WTC11 (cell line): Measurements from ENCODE around the gene PITPNM3. TPM values are rescaled to one million over a fixed set of nuclear protein-coding genes. Genes with fewer than 3 reads are reported as not detected.

ENCODE experiments used
- ATAC-seq: fragments of 200-7000 bp; cut with Tn5 transposase; 2 replicates; pipeline ENCODE4 v1.10.0; 2021; ENCODE audit warnings: mild to moderate bottlenecking, moderate library complexity
- CTCF ChIA-PET: fragments of 300-600 bp; sonication (Branson Sonifier 250); formaldehyde crosslinking; loops from one replicate; lab custom pipeline; 2021; ENCODE audit warnings: antibody characterized with exemption; lab: Charles Lee
- POLR2A ChIA-PET: fragments of 350-600 bp; sonication (Branson Sonifier 250); formaldehyde crosslinking; loops from one replicate; lab custom pipeline; 2021; ENCODE audit warnings: antibody characterized with exemption; lab: Charles Lee
- DNase-seq: peaks from one replicate; pipeline ENCODE4 v3.0.0; 2021; ENCODE audit warnings: low spot score
- H3K27ac Mint-ChIP-seq: 2 replicates; pipeline ENCODE4 v1.8.0; 2021; ENCODE audit warnings: mixed read lengths
- H3K27me3 Mint-ChIP-seq: 2 replicates; pipeline ENCODE4 v1.8.0; 2021; ENCODE audit warnings: low read depth, mild to moderate bottlenecking, moderate library complexity, mixed read lengths
- H3K36me3 Mint-ChIP-seq: 2 replicates; pipeline ENCODE4 v1.8.0; 2021; ENCODE audit warnings: mixed read lengths
- H3K4me1 Mint-ChIP-seq: 2 replicates; pipeline ENCODE4 v1.8.0; 2022; ENCODE audit warnings: mixed read lengths
- H3K4me3 Mint-ChIP-seq: 2 replicates; pipeline ENCODE4 v1.8.0; 2021; ENCODE audit warnings: mild to moderate bottlenecking, moderate library complexity, mixed read lengths
- H3K9me3 Mint-ChIP-seq: 2 replicates; pipeline ENCODE4 v1.8.0; 2021; ENCODE audit warnings: mixed read lengths
- AFF4 ChIP-seq: sonication (generic); formaldehyde crosslinking; IDR thresholded peaks from 2 replicates; pipeline ENCODE4 v1.8.1; 2023; ENCODE audit warnings: mild to moderate bottlenecking, missing genetic modification reagents, borderline replicate concordance
- ATF3 ChIP-seq: sonication (generic); formaldehyde crosslinking; conservative IDR thresholded peaks from 2 replicates; pipeline ENCODE4 v1.8.1; 2022; ENCODE audit warnings: mild to moderate bottlenecking, missing genetic modification reagents
- CDX4 ChIP-seq: fragments of 250-450 bp; sonication (Bioruptor Pico); IDR thresholded peaks from 2 replicates; pipeline ENCODE4 v1.9.0; 2021; ENCODE audit warnings: moderate library complexity, mild to moderate bottlenecking, inconsistent platforms, borderline replicate concordance
- GABPB1 ChIP-seq: sonication (generic); formaldehyde crosslinking; IDR thresholded peaks from 2 replicates; pipeline ENCODE4 v1.8.1; 2023; ENCODE audit warnings: mild to moderate bottlenecking, missing genetic modification reagents
- GRHL2 ChIP-seq: fragments of 250-450 bp; sonication (Bioruptor Pico); IDR thresholded peaks from 2 replicates; pipeline ENCODE4 v1.8.0; 2022; ENCODE audit warnings: mild to moderate bottlenecking, moderate library complexity; ENCODE audit not compliant: insufficient replicate concordance, severe bottlenecking
- IRF1 ChIP-seq: sonication (generic); formaldehyde crosslinking; IDR thresholded peaks from 2 replicates; pipeline ENCODE4 v1.8.0; 2023; ENCODE audit warnings: missing genetic modification reagents
- IRF2 ChIP-seq: sonication (generic); formaldehyde crosslinking; IDR thresholded peaks from 2 replicates; pipeline ENCODE4 v1.8.0; 2022; ENCODE audit warnings: low read depth, missing genetic modification reagents, borderline replicate concordance
- NR1H2 ChIP-seq: sonication (generic); formaldehyde crosslinking; IDR thresholded peaks from 2 replicates; pipeline ENCODE4 v1.9.0; 2021; ENCODE audit warnings: mild to moderate bottlenecking, moderate library complexity, missing genetic modification reagents
- NR3C1 ChIP-seq: sonication (generic); formaldehyde crosslinking; conservative IDR thresholded peaks from 2 replicates; pipeline ENCODE4 v1.8.1; 2023; ENCODE audit warnings: low read depth, mild to moderate bottlenecking, missing genetic modification reagents
- RELA ChIP-seq: sonication (generic); formaldehyde crosslinking; IDR thresholded peaks from 2 replicates; pipeline ENCODE4 v1.8.1; 2022; ENCODE audit warnings: missing genetic modification reagents, mild to moderate bottlenecking, borderline replicate concordance
- RORB ChIP-seq: fragments of 250-450 bp; sonication (Bioruptor Pico); IDR thresholded peaks from 2 replicates; pipeline ENCODE4 v1.9.0; 2021; ENCODE audit warnings: mild to moderate bottlenecking
- TEAD1 ChIP-seq: sonication (generic); formaldehyde crosslinking; IDR thresholded peaks from 2 replicates; pipeline ENCODE4 v1.8.0; 2022; ENCODE audit warnings: mild to moderate bottlenecking, missing genetic modification reagents
- USF2 ChIP-seq: sonication (generic); formaldehyde crosslinking; IDR thresholded peaks from 2 replicates; pipeline ENCODE4 v1.8.1; 2023; ENCODE audit warnings: mild to moderate bottlenecking, missing genetic modification reagents, moderate library complexity
- ZNF263 ChIP-seq: sonication (generic); formaldehyde crosslinking; IDR thresholded peaks from 2 replicates; pipeline ENCODE4 v1.8.1; 2022; ENCODE audit warnings: low read depth, mild to moderate bottlenecking, moderate library complexity, missing genetic modification reagents
- ZNF281 ChIP-seq: sonication (generic); formaldehyde crosslinking; IDR thresholded peaks from 2 replicates; pipeline ENCODE4 v1.8.0; 2023; ENCODE audit warnings: mild to moderate bottlenecking, missing genetic modification reagents
- ZNF423 ChIP-seq: fragments of 250-450 bp; sonication (Bioruptor Pico); IDR thresholded peaks from 2 replicates; pipeline ENCODE4 v2.1.2; 2022; ENCODE audit warnings: mild to moderate bottlenecking, moderate library complexity
- ZNF671 ChIP-seq: fragments of 250-450 bp; sonication (Bioruptor Pico); IDR thresholded peaks from 2 replicates; pipeline ENCODE4 v1.8.0; 2021; ENCODE audit warnings: mild to moderate bottlenecking
- ZSCAN18 ChIP-seq: fragments of 250-450 bp; sonication (Bioruptor Pico); IDR thresholded peaks from 2 replicates; pipeline ENCODE4 v2.1.2; 2022; ENCODE audit warnings: mild to moderate bottlenecking, moderate library complexity
- total RNA-seq: library from RNA; stranded (reverse); gene quantifications from 3 replicates; pipeline ENCODE4 v1.2.3, GENCODE V29; 2021

Gene PITPNM3
- total RNA-seq, 1 experiment from 2014 or later: 2.8 TPM

GRCh38 chr17:6599364-6599763 is 43.0 kb upstream of the PITPNM3 start:
- H3K36me3 Mint-ChIP-seq: peaks cover 19% of the 10 kb centered on the region
- DNase-seq: no peak
- no peak overlapping the region for H3K4me3 Mint-ChIP-seq
- no peaks in the 10 kb centered on the region for H3K9me3 Mint-ChIP-seq
- no peaks in the 10 kb centered on the region for H3K4me1 Mint-ChIP-seq
- CTCF ChIA-PET: interaction anchor here (0.5 to 1.9 kb wide), 3 partner anchors 12 to 127 kb away, joined by 3 to 6 read pairs (median 3); no protein-coding TSS in a partner anchor
- POLR2A ChIA-PET: no interaction called here
- no peak overlapping the region for H3K27ac Mint-ChIP-seq
- no peak for TF ChIP-seq RELA (CRISPR knock-in tag)
- TF ChIP-seq ATF3 (CRISPR knock-in tag): no peak
- TF ChIP-seq CDX4 (CRISPR knock-in tag): no peak
- TF ChIP-seq TEAD1 (CRISPR knock-in tag): no peak
- TF ChIP-seq NR3C1 (CRISPR knock-in tag): no peak
- TF ChIP-seq ZNF281: no peak
- TF ChIP-seq IRF2 (CRISPR knock-in tag): no peak
- no peak for TF ChIP-seq GRHL2
- no peak for TF ChIP-seq IRF1 (CRISPR knock-in tag)
- TF ChIP-seq RORB (CRISPR knock-in tag): no peak
- no peak for TF ChIP-seq USF2
- no peak for TF ChIP-seq ZNF263
- no peak for TF ChIP-seq GABPB1 (CRISPR knock-in tag)
- TF ChIP-seq ZNF671 (CRISPR knock-in tag): no peak
- no peak for TF ChIP-seq ZSCAN18
- TF ChIP-seq NR1H2 (CRISPR knock-in tag): no peak
- ATAC-seq: no peak
- H3K27me3 Mint-ChIP-seq: no peaks in the 10 kb centered on the region

GRCh38 chr17:6597727-6598126 is 41.4 kb upstream of the PITPNM3 start:
- Mint-ChIP-seq H3K4me3 (no peak overlapping the region), H3K9me3 (no peaks in the 10 kb centered on the region), H3K4me1 (no peaks in the 10 kb centered on the region; the same call in 1 of the 2 replicates), H3K27me3 (no peaks in the 10 kb centered on the region), H3K36me3 (peaks cover 27% of the 10 kb centered on the region), H3K27ac (no peak overlapping the region)
- CTCF ChIA-PET: interaction anchor here (1.9 kb wide), 1 partner anchor 125 kb away, joined by 6 read pairs; no protein-coding TSS in a partner anchor
- DNase-seq (no peak), ATAC-seq (no peak)
- TF ChIP-seq AFF4 (CRISPR knock-in tag): no peak
- no peak for TF ChIP-seq ZNF423 (CRISPR knock-in tag)
- no peak for TF ChIP-seq RORB (CRISPR knock-in tag)
- TF ChIP-seq ZNF281: no peak
- POLR2A ChIA-PET: no interaction called here
